ENCODE measurements around the gene CACNG5.

CACNG5 gene

DNA sequence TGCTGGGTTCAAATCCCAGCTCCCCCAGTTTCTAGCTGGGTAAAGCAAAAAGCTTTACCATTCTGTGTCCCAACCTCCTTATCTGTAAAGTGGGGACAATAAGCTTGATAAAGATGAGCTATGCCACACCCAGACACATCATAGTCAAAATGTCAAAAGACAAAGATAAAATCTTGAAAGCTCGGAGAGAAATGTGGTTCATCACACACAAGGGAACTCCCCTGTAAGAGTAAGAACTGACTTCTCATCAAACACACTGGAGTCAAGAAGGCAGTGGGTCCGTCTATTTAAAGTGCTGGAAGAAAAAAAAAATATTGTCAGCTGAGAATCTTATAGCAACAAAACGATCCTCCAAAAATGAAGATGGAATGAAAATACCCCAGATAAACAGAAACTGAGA is 25.3 kb downstream of the CACNG5 start:
- H3K27ac ChIP-seq (replicated peaks) = no peak overlapping the region
- H3K27me3 ChIP-seq (ENCODE audit: insufficient read depth, poor library complexity, severe bottlenecking) = no peaks in the 10 kb centered on the region
- no peak for DNase-seq (ENCODE audit: low read depth in 1 of 2, low spot score in 1 of 2)
- TF ChIP-seq GABPA (IDR thresholded peaks at IDR 0.05; ENCODE audit: low read depth) (no peak), SPI1 (IDR thresholded peaks at IDR 0.05; ENCODE audit: borderline replicate concordance, low read depth) (no peak)
- TF ChIP-seq, protein P1, sequence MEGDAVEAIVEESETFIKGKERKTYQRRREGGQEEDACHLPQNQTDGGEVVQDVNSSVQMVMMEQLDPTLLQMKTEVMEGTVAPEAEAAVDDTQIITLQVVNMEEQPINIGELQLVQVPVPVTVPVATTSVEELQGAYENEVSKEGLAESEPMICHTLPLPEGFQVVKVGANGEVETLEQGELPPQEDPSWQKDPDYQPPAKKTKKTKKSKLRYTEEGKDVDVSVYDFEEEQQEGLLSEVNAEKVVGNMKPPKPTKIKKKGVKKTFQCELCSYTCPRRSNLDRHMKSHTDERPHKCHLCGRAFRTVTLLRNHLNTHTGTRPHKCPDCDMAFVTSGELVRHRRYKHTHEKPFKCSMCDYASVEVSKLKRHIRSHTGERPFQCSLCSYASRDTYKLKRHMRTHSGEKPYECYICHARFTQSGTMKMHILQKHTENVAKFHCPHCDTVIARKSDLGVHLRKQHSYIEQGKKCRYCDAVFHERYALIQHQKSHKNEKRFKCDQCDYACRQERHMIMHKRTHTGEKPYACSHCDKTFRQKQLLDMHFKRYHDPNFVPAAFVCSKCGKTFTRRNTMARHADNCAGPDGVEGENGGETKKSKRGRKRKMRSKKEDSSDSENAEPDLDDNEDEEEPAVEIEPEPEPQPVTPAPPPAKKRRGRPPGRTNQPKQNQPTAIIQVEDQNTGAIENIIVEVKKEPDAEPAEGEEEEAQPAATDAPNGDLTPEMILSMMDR (IDR thresholded peaks at IDR 0.05; ENCODE audit: insufficient read depth, low read length) = no peak
- TF ChIP-seq, protein P2, sequence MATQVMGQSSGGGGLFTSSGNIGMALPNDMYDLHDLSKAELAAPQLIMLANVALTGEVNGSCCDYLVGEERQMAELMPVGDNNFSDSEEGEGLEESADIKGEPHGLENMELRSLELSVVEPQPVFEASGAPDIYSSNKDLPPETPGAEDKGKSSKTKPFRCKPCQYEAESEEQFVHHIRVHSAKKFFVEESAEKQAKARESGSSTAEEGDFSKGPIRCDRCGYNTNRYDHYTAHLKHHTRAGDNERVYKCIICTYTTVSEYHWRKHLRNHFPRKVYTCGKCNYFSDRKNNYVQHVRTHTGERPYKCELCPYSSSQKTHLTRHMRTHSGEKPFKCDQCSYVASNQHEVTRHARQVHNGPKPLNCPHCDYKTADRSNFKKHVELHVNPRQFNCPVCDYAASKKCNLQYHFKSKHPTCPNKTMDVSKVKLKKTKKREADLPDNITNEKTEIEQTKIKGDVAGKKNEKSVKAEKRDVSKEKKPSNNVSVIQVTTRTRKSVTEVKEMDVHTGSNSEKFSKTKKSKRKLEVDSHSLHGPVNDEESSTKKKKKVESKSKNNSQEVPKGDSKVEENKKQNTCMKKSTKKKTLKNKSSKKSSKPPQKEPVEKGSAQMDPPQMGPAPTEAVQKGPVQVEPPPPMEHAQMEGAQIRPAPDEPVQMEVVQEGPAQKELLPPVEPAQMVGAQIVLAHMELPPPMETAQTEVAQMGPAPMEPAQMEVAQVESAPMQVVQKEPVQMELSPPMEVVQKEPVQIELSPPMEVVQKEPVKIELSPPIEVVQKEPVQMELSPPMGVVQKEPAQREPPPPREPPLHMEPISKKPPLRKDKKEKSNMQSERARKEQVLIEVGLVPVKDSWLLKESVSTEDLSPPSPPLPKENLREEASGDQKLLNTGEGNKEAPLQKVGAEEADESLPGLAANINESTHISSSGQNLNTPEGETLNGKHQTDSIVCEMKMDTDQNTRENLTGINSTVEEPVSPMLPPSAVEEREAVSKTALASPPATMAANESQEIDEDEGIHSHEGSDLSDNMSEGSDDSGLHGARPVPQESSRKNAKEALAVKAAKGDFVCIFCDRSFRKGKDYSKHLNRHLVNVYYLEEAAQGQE (IDR thresholded peaks at IDR 0.05; ENCODE audit: insufficient replicate concordance, low read depth) = no peak
- H3K4me3 ChIP-seq (replicated peaks; ENCODE audit: insufficient read depth, low read length) = no peak overlapping the region

DNA sequence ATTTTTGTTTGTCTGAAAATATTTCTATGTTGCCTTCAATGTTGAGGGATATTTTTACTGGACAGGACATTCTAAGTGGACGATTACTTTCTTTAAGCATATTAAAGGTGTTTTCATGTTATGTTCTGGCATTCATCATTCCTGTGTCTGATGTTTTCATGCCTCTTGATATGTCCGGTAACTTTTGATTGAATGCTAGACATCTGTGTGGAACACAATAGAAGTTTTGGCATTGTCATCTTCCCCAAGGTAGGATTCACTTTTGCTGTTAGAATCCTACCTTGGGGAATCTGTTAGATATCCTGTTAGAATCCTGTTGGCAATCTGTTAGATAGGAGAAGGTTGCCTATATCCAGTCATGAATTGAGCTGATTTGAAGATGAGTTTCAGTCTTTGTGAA is 28.9 kb downstream of the CACNG5 start:
- Histone ChIP-seq H3K27ac (replicated peaks) (no peak overlapping the region), H3K27me3 (ENCODE audit: insufficient read depth, poor library complexity, severe bottlenecking) (no peaks in the 10 kb centered on the region), H3K4me3 (replicated peaks; ENCODE audit: insufficient read depth, low read length) (no peak overlapping the region)
- DNase-seq (ENCODE audit: low read depth in 1 of 2, low spot score in 1 of 2) = no peak
- TF ChIP-seq, protein P1 (IDR thresholded peaks at IDR 0.05; ENCODE audit: insufficient read depth, low read length) = no peak
- TF ChIP-seq GABPA (IDR thresholded peaks at IDR 0.05; ENCODE audit: low read depth) (no peak), SPI1 (IDR thresholded peaks at IDR 0.05; ENCODE audit: borderline replicate concordance, low read depth) (no peak), POLR2AphosphoS5 (IDR thresholded peaks at IDR 0.05; ENCODE audit: low read depth) (no peak)
- TF ChIP-seq, protein P2 (IDR thresholded peaks at IDR 0.05; ENCODE audit: insufficient replicate concordance, low read depth) = no peak

DNA sequence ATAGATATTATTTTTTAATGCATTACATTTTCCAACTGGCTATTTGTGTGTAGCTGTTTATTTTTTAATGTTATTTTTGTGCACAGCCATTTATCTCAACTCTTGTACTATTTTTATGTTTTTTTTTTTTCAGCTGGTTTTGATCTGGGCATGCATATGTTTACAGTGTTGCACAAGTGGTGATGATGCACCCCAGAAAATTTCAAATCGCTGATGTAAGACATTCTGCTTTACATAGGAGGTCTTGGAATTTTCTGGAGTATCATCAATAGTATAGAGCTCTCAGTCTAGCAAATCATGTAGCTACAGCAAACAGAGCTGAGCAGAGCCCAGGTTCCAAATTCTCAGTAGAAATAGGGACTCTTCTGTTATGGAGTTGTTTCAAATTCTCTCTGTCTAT is 30.2 kb downstream of the CACNG5 start:
- DNase-seq (ENCODE audit: low read depth in 1 of 2, low spot score in 1 of 2) = no peak
- Histone ChIP-seq H3K27me3 (ENCODE audit: insufficient read depth, poor library complexity, severe bottlenecking) (no peaks in the 10 kb centered on the region), H3K4me3 (replicated peaks; ENCODE audit: insufficient read depth, low read length) (no peak overlapping the region), H3K27ac (replicated peaks) (no peak overlapping the region)
- TF ChIP-seq, protein P1 (IDR thresholded peaks at IDR 0.05; ENCODE audit: insufficient read depth, low read length) = no peak
- TF ChIP-seq SPI1 (IDR thresholded peaks at IDR 0.05; ENCODE audit: borderline replicate concordance, low read depth) (no peak), POLR2AphosphoS5 (IDR thresholded peaks at IDR 0.05; ENCODE audit: low read depth) (no peak), GABPA (IDR thresholded peaks at IDR 0.05; ENCODE audit: low read depth) (no peak)
- TF ChIP-seq, protein P2 (IDR thresholded peaks at IDR 0.05; ENCODE audit: insufficient replicate concordance, low read depth) = no peak
